Endometrium (tissue), 2 donors: Measurements from ENCODE around the gene MOGAT2.
"Not testable (repeated sequence)": the region's sequence is repeated elsewhere in the genome, so short reads cannot be mapped to it uniquely, and the experiment has no call there.

ENCODE experiments used
- FAIRE-seq: peaks from 2 replicates; lab custom pipeline; 2012; peaks lifted over from hg19 to GRCh38; lab: Jason Lieb, UNC
- donor health status: control.
- donor health status: control.

The MOGAT2 gene

GRCh38 chr11:75719340-75720239, 2.0 kb downstream of the MOGAT2 start:
- FAIRE-seq = no peak

GRCh38 chr11:75720639-75721038, 3.0 kb downstream of the MOGAT2 start:
- FAIRE-seq = no peak

DNA sequence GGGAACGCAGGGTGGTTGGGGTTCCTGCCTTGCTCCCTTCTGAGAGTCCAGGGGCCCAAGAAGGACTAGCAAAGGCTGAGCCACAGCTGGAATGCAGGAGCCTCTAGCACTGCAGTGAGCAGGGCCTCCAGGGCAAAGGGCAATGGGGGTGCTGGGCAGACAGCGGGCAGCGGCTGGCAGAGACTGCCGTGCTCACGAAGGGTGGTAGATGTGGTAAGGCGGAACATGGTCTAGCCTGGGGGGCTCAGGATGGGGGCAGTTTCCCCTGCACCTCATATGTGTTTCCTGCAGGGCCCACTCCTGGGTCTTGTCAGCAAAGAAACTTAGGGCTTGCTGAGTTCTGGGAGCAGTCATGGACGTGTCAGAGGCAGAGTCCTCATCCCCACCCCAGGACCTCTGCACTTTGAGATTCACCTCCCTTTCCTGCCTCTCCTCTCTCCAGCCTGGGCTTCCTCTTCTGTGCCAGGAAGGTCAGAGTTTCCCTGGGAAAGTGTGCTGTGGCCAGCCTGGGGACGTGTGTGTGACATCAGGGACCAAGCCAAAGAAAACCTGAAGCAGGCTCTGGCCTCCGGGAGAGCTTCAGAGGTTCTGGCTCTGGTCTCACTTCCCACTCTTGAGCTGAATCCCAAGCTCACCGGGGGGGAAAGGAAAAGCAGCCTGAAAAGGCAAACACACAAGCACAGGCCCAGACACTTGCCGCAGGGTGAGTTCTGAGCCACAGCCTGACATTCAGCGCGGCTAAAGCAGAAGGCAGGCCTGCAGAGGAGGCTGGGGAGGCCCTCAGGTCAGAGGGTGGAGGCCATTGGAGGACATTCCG, 4.4 kb downstream of the MOGAT2 start:
- FAIRE-seq = no peak

- no peak for FAIRE-seq
Observed at GRCh38 chr11:75722669-75723042, 5.0 kb downstream of the MOGAT2 start.

DNA sequence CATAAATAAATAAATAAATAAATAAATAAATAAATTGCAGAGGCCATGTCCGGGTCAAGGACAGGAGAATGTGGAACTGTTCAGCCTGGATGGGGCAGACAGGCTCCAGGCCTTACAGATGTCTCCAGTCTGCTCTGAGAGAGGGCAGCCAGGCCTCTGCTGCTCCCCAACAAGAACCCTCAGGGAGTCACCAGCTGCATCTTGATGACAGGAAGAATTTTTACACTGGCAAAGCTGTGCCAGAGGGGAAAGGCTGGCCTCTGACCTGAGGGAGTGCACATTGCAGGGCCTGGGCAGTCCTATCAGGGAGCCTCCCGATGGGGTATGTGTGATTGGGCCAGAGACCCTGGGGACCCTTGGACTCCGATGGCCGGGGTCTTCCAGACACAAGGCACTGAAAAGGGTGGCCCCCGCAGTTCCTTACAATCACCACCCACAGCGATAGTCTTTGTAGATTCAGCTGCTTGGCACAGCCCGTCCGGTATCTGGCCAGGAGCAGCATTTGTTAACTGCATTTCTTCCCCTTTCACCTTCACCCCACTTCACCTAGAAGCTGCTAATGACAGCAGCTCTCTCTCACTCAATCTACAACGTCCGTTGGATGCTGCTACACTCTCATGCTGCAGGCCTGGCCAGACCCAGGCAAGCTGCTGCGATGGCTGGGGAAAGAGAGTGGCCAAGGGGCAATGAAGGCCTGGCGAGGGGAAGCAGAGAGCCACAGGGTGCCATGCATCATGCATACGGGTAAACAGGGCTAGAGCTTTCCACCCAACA, 8.1 kb downstream of the MOGAT2 start:
- FAIRE-seq = no peak

GRCh38 chr11:75728992-75729391, 11.4 kb downstream of the MOGAT2 start:
- no peak for FAIRE-seq

DNA sequence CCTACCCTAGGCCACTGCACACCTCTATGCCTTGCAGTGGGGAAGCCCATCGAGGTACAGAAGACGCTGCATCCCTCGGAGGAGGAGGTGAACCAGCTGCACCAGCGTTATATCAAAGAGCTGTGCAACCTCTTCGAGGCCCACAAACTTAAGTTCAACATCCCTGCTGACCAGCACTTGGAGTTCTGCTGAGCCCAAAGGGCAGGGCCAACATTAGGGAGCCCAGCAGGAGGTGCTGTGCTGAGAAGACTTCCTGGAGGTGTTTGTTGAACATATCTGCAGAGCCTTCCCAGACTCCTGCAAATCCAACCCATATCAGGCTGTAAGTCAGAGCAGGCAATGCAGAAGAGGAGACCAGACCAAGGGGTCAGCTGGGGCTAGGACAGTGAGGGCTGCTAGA, 13.5 kb downstream of the MOGAT2 start:
- no peak for FAIRE-seq

GRCh38 chr11:75733071-75733430, 15.4 kb downstream of the MOGAT2 start:
- FAIRE-seq = no peak

GRCh38 chr11:75733431-75734107, 15.9 kb downstream of the MOGAT2 start:
- FAIRE-seq = no peak

GRCh38 chr11:75734491-75735180, 17.0 kb downstream of the MOGAT2 start:
- no peak for FAIRE-seq

DNA sequence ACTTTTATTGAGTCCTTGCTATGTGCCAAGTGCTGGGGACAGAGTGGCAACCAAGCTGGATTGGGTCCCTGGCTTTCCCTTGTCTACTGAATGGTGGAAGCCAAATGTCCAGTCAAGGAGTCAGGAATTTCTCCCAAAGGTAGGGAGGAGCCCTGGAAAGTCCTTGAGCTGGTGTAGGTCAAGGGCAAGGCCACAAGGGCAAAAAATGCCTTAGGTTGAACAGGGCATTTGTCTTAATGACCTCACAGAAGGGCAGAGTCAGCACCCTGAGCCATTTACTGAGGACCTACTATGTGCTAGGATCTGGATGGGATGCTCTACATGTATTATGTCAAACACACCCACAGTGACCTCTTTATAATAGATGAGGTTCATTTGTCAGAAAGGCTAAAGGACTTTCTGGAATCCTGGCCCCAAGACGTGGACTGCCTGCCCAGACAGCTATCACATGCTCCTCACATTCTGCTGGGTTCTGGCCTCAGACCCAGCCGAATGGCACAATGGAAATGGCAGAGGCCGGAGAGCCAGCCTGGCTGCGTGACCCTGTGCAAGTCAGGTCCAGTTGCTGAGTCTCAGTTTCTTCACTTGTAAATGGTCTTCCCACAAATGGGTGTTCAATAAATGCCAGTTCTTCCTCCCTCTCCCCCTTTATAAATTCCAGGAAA, 17.7 kb downstream of the MOGAT2 start:
- no peak for FAIRE-seq

- no peak for FAIRE-seq
Observed at GRCh38 chr11:75737314-75737713, 19.7 kb downstream of the MOGAT2 start.

GRCh38 chr11:75740681-75741080, 23.0 kb downstream of the MOGAT2 start:
- no peak for FAIRE-seq

- not testable (repeated sequence) for FAIRE-seq
Observed at GRCh38 chr11:75743159-75743558, 25.5 kb downstream of the MOGAT2 start.

- FAIRE-seq = no peak
Observed at GRCh38 chr11:75743711-75744563, 26.3 kb downstream of the MOGAT2 start.

GRCh38 chr11:75745807-75746206, 28.2 kb downstream of the MOGAT2 start:
- FAIRE-seq = no peak

GRCh38 chr11:75748729-75749273, 31.2 kb downstream of the MOGAT2 start:
- FAIRE-seq = not testable (repeated sequence)

- not testable (repeated sequence) for FAIRE-seq
Observed at GRCh38 chr11:75754933-75755332, 37.3 kb downstream of the MOGAT2 start.

DNA sequence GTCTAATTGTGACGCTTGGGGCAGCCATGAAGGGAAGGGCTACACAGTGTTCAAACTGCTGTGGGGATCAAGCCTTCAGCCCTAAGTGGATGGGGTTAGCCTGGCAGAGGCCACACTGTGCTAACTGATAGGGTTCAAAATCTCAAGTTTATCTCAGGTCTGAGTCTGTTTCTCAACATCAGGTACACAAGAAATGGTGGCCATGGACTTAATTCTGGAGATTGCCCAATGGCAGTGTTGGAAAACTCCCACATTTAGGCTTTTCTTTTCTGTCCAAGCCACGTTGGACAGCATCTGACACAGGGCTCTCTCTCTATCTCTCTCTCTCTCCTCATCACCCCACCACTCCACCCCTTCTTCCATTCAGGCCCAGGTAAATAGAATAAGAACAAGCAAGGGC, 40.0 kb downstream of the MOGAT2 start:
- no peak for FAIRE-seq
